ENCODE measurements around the gene ADH6. TPM values are rescaled to one million over a fixed set of nuclear protein-coding genes. Genes with fewer than 3 reads are reported as not detected.

Gene ADH6
- total and polyA plus RNA-seq, 2 of the 8 experiments (the other 6 are each of a cell fraction or from before 2014, with no cell fraction given): not detected

GRCh38 chr4:99209671-99210070 is 9.4 kb downstream of the ADH6 start:
- CTCF ChIA-PET (ENCODE audit: partially characterized antibody): no interaction called here
- WGBS, 2 experiments (ENCODE audit: extremely low coverage in 1 of 2, insufficient coverage in 1 of 2, insufficient read length in 1 of 2, insufficient replicate concordance in 2 of 2, low coverage in 1 of 2, low lambda C conversion rate in 2 of 2, missing lambda C conversion rate in 1 of 2): 94% methylated on average over 1 of the region's 1 CpG; no CpG with 5 or more reads in 1 of the 2 experiments

More at GRCh38 chr4:99209671-99210070, 9.4 kb downstream of the ADH6 start:
- no peak overlapping the region for H4K5ac ChIP-seq (ENCODE audit: insufficient read length, low read depth, low read length)
- H2AFZ ChIP-seq (ENCODE audit: low read length): no peak overlapping the region
- no peaks in the 10 kb centered on the region for H3K9me3 ChIP-seq (ENCODE audit: insufficient read depth in 2 of 2, low read depth in 1 of 2, low read length in 1 of 2)
- FAIRE-seq: peak; percentile 39
- H3K18ac ChIP-seq (ENCODE audit: extremely low read depth, low read length): no peak overlapping the region
- H3K79me2 ChIP-seq (ENCODE audit: control insufficient read depth in 1 of 2, insufficient read depth in 2 of 2, low read length in 2 of 2): no peaks in the 10 kb centered on the region
- H3K4me3 ChIP-seq (ENCODE audit: extremely low read depth in 1 of 4, insufficient read depth in 2 of 4, low read depth in 3 of 4, low read length in 4 of 4): no peak overlapping the region
- no peaks in the 10 kb centered on the region for H3K23me2 ChIP-seq (ENCODE audit: low read depth, low read length)
- no peaks in the 10 kb centered on the region for H4K20me1 ChIP-seq (replicated peaks in 1 of 2; ENCODE audit: control insufficient read depth in 1 of 2, insufficient read depth in 2 of 2, low read length in 2 of 2)
- no peak overlapping the region for H4K91ac ChIP-seq (replicated peaks; ENCODE audit: insufficient read length, low read length)
- no peaks in the 10 kb centered on the region for H3K36me3 ChIP-seq (ENCODE audit: control insufficient read depth in 2 of 4, insufficient read depth in 4 of 4, low read length in 3 of 4)
- no peak overlapping the region for H2BK5ac ChIP-seq (ENCODE audit: low read depth, low read length)
- H3K27ac ChIP-seq (ENCODE audit: low read depth, low read length): no peak overlapping the region
- no peak overlapping the region for H2BK12ac ChIP-seq (ENCODE audit: low read depth, low read length)
- H2BK15ac ChIP-seq (ENCODE audit: low read length): no peak overlapping the region
- H2BK20ac ChIP-seq (ENCODE audit: low read length): no peak overlapping the region
- H3K4me2 ChIP-seq (ENCODE audit: insufficient read depth in 1 of 2, low read depth in 2 of 2, low read length in 2 of 2): no peak overlapping the region
- no peak overlapping the region for H4K8ac ChIP-seq (ENCODE audit: extremely low read depth, insufficient read depth, low read length)
- POLR2A ChIA-PET (ENCODE audit: partially characterized antibody): interaction anchor here (0.6 to 1.0 kb wide), 2 partner anchors 10 to 35 kb away, joined by 3 read pairs; no protein-coding TSS in a partner anchor
- H3K23ac ChIP-seq (ENCODE audit: insufficient read length): no peak overlapping the region
- H3K27me3 ChIP-seq (replicated peaks in 1 of 4; ENCODE audit: control insufficient read depth in 3 of 4, extremely low read depth in 1 of 4, insufficient read depth in 3 of 4, low read length in 3 of 4): no peaks in the 10 kb centered on the region
- H2BK120ac ChIP-seq (replicated peaks; ENCODE audit: low read depth, low read length): no peak overlapping the region
- TF ChIP-seq NANOG (IDR thresholded peaks at IDR 0.05; ENCODE audit: insufficient read depth, low read depth, low read length, poor library complexity, severe bottlenecking) (no peak), ZNF274 (IDR thresholded peaks at IDR 0.05; ENCODE audit: borderline replicate concordance, extremely low read depth, low read length) (no peak), YY1 (IDR thresholded peaks at IDR 0.05; ENCODE audit: low read depth, low read length) (no peak), CEBPB (IDR thresholded peaks at IDR 0.05; ENCODE audit: low read depth, low read length) (no peak), ATF2 (IDR thresholded peaks at IDR 0.05; ENCODE audit: low read length) (no peak), BCL11A (IDR thresholded peaks at IDR 0.05; ENCODE audit: low read depth in 2 of 2, low read length in 2 of 2) (no peak), JUND (IDR thresholded peaks at IDR 0.05; ENCODE audit: low read length) (no peak)
- no peak for DNase-seq (ENCODE audit: low read depth in 1 of 2, low spot score in 2 of 2)
- H3K14ac ChIP-seq (ENCODE audit: insufficient read length): no peak overlapping the region
- no peak overlapping the region for H3K56ac ChIP-seq (replicated peaks; ENCODE audit: insufficient read length, low read depth, low read length)
- H3K9ac ChIP-seq (replicated peaks in 1 of 4; ENCODE audit: extremely low read depth in 1 of 4, low read depth in 3 of 4, low read length in 3 of 4): no peak overlapping the region
- H3K79me1 ChIP-seq (ENCODE audit: low read depth, low read length): no peaks in the 10 kb centered on the region
- H2AK5ac ChIP-seq (ENCODE audit: low read depth, low read length): no peak overlapping the region
- peaks cover 0 to 7% (median 4%) of the 10 kb centered on the region in 4 experiments; a peak in 2 of 7 replicates for H3K4me1 ChIP-seq (replicated peaks in 1 of 4; ENCODE audit: control insufficient read depth in 3 of 4, insufficient read depth in 4 of 4, low read length in 3 of 4)
- H3K4ac ChIP-seq (replicated peaks; ENCODE audit: insufficient read length, low read depth, low read length): no peak overlapping the region
